GM19455 (cell line): ENCODE data around the gene OR2AT4.

Experiments used
- ATAC-seq: cut with Tn5 transposase; IDR thresholded peaks from one replicate; pipeline ENCODE4 v1.9.1; 2021; ENCODE audit not compliant: unreplicated experiment

The OR2AT4 gene

GRCh38 chr11:75031771-75032549 is 64.7 kb downstream of the OR2AT4 start:
- ATAC-seq: no peak
